Retinal pigment epithelial cell (primary cell): ENCODE results near the gene MRPL38.
"Not testable (repeated sequence)": the region's sequence is repeated elsewhere in the genome, so short reads cannot be mapped to it uniquely, and the experiment has no call there.

Experiments
- DNase-seq: peaks from one replicate; pipeline ENCODE4 v3.0.0-alpha.2; 2010; ENCODE audit warnings: low read depth
- H3K4me3 ChIP-seq: 2 replicates; pipeline ENCODE4 v1.5.1; 2011; ENCODE audit warnings: mild to moderate bottlenecking, low read length, control low read depth, moderate library complexity
- CTCF ChIP-seq: conservative IDR thresholded peaks from 2 replicates; pipeline ENCODE4 v1.5.1; 2011; ENCODE audit warnings: low read depth, low read length, control low read depth, inconsistent platforms

The MRPL38 gene

GRCh38 chr17:75864448-75864871 lies 40.2 kb downstream of the MRPL38 start:
- H3K4me3 ChIP-seq = no peak overlapping the region
- no peak for DNase-seq
- TF ChIP-seq CTCF = no peak

GRCh38 chr17:75861927-75862317 lies 42.8 kb downstream of the MRPL38 start:
- no peak overlapping the region for H3K4me3 ChIP-seq
- no peak for TF ChIP-seq CTCF
- DNase-seq = no peak

- H3K4me3 ChIP-seq, DNase-seq: not testable (repeated sequence)
These were observed 45.3 kb downstream of the MRPL38 start for GRCh38 chr17:75859358-75859757.

- H3K4me3 ChIP-seq = peak overlapping the region; percentile 85
- DNase-seq = no peak
- no peak for TF ChIP-seq CTCF
These were observed 48.5 kb downstream of the MRPL38 start for GRCh38 chr17:75856062-75856756.

GRCh38 chr17:75855310-75856061 lies 49.2 kb downstream of the MRPL38 start, which contains the start of gene WBP2:
Gene WBP2, minus strand, starts transcription at chr17:75855335. Its CDS starts 38 bp downstream, at chr17:75855297.
- peak; percentile 100 for DNase-seq
- TF ChIP-seq CTCF = no peak
- peak within 1 kb of the TSS; percentile 85 for H3K4me3 ChIP-seq

- no peak for DNase-seq
- TF ChIP-seq CTCF = no peak
- peak overlapping the region; percentile 62 for H3K4me3 ChIP-seq
These were observed 49.8 kb downstream of the MRPL38 start for GRCh38 chr17:75854881-75855309.

GRCh38 chr17:75854101-75854748 lies 50.5 kb downstream of the MRPL38 start:
- peak overlapping the region; percentile 62 for H3K4me3 ChIP-seq
- DNase-seq = peak; percentile 89
- no peak for TF ChIP-seq CTCF
